ENCODE measurements around the gene HLA-F.

The HLA-F gene

DNA sequence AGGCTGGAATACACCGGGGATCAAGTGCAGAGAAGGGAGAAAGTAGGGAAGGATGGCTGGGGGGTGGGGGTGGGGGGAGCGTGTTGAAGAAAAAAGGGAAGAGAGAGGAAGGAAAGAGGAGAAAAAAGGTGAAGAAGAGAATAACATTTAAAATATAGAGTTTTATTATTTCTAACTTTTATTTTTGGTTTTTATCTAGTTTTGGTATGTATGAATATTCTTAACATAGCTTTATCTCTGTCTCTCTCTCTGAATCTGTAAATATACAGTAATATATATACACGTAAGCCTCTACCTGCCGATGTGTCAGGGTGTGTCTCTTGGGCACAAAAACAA is 30.0 kb downstream of the HLA-F start:
- DNase-seq (no peak), ATAC-seq (replicated peaks) (no peak)
- Mint-ChIP-seq H3K4me1 (peaks cover 18 to 34% of the 10 kb centered on the region in 2 donors), H3K27me3 (peaks cover 0 to 17% of the 10 kb centered on the region in 2 donors), H3K36me3 (no peaks in the 10 kb centered on the region), H3K4me3 (peak overlapping the region; percentile 93 to 95), H3K9me3 (no peaks in the 10 kb centered on the region), H3K27ac (peak overlapping the region; percentile 92)

DNA sequence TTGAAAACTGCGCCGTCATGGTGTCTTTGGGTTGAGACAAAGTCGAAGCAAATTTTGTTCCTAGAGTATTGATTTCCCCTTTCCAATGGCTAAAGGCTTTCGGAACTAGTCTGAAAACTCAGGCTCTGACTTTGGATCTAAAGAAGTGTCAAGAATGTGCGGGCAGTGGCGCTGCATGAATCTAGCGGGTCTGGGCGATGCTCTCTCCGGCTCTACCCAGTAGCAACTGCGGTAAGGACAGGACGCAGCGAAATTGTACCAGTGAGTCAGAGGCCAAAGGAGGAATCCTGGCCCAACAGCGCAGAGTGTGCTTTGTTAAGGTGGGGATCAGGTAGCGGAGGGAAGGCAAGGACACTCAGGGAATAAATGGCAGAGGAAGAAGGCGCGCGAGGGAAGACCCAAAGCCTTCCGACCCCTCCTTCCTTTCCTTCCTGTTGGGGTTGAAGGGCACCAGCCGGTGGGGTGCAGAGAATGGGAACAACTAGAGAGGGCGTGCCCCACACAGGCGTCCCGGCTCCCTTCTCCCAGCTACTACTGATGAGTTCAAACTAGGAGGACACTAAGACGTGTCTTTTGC is 32.1 kb downstream of the HLA-F start:
- no peak for DNase-seq
- Mint-ChIP-seq H3K36me3 (no peaks in the 10 kb centered on the region), H3K4me1 (peaks cover 10 to 17% of the 10 kb centered on the region in 2 donors), H3K27ac (no peak overlapping the region), H3K27me3 (peaks cover 0 to 17% of the 10 kb centered on the region in 2 donors), H3K4me3 (no peak overlapping the region), H3K9me3 (no peaks in the 10 kb centered on the region)
- ATAC-seq (replicated peaks), result no peak

DNA sequence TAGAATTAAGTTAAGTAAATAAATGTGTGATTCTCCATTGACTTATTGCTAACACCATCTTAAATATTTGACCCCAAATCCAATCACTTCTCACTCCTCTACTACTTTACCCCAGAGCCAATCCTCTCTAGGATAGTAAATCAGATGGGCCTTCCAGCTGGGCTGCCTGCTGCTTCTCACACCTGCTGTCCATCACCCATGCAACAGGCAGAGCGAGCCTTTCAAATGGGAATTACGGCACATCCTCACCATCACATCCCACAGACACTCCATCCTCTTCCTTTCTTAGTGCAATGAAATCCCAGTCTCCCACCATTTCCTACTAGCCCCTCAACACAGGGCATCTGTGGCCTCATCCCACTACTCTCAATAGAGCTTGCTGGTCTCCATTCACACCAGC is 34.0 kb downstream of the HLA-F start:
- no peaks in the 10 kb centered on the region for H3K36me3 Mint-ChIP-seq
- H3K4me3 Mint-ChIP-seq, result no peak overlapping the region
- H3K9me3 Mint-ChIP-seq, result no peaks in the 10 kb centered on the region
- DNase-seq, result no peak
- peaks cover 0 to 17% of the 10 kb centered on the region in 2 donors for H3K27me3 Mint-ChIP-seq
- H3K27ac Mint-ChIP-seq, result no peak overlapping the region
- ATAC-seq (replicated peaks), result no peak
- H3K4me1 Mint-ChIP-seq, result peaks cover 5 to 10% of the 10 kb centered on the region in 2 donors

DNA sequence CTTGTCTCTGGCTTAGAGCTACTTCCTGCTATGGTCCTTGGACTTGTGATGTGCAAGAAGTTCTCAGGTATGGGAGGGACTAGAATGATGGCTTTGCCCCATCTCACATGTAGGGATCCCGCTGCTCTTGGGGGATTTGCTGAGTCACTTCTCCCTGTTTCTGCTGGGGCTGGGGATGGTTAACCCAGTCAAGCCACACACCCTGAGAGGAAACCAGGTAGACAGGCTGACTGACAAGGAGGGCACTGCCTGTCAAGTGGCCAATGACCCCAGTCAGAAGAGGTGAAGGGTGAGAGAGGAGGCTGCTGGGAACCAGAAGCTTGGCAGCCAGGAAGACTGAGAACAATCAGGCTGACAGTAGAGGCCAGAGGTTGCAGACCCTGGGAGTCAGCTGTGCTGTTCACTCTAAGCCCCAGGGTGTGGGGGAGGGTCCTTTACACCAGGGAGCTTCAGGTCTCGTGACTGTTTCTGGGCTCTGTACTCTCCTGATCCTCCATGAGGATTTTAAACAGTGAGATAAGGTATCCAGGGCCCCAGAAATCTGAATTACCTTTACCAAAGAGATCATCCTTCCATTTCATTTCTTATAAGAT is 34.6 kb downstream of the HLA-F start:
- ATAC-seq (replicated peaks) (no peak), DNase-seq (no peak)
- Mint-ChIP-seq H3K27ac (no peak overlapping the region), H3K4me1 (peaks cover 5 to 6% of the 10 kb centered on the region in 2 donors), H3K27me3 (peaks cover 0 to 17% of the 10 kb centered on the region in 2 donors), H3K4me3 (no peak overlapping the region), H3K9me3 (no peaks in the 10 kb centered on the region), H3K36me3 (no peaks in the 10 kb centered on the region)

DNA sequence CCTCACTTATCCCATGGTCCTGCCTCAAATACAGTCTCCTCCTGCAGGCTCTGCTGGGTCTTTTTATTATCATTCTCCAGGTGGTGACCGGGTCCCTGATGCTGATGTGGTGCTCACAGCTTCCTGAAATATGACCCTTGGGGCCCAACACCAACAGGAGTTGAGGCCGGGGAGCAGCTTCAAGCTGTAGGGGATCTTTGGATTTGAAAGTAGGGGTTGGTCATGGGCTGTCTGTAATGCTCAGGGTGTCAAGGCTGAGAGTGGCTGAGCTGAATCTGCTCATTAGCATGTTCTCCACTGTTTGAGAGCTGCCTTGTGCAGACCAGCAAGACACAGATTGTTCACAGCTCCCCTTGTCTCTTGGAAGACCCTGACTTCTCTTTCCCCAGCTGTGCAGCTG is 35.5 kb downstream of the HLA-F start:
- ATAC-seq (replicated peaks) (no peak), DNase-seq (no peak)
- H3K4me3 Mint-ChIP-seq, result no peak overlapping the region
- no peaks in the 10 kb centered on the region for H3K9me3 Mint-ChIP-seq
- peaks cover 0 to 5% of the 10 kb centered on the region in 2 donors for H3K4me1 Mint-ChIP-seq
- no peaks in the 10 kb centered on the region for H3K36me3 Mint-ChIP-seq
- H3K27me3 Mint-ChIP-seq, result peaks cover 0 to 17% of the 10 kb centered on the region in 2 donors
- no peak overlapping the region for H3K27ac Mint-ChIP-seq

DNA sequence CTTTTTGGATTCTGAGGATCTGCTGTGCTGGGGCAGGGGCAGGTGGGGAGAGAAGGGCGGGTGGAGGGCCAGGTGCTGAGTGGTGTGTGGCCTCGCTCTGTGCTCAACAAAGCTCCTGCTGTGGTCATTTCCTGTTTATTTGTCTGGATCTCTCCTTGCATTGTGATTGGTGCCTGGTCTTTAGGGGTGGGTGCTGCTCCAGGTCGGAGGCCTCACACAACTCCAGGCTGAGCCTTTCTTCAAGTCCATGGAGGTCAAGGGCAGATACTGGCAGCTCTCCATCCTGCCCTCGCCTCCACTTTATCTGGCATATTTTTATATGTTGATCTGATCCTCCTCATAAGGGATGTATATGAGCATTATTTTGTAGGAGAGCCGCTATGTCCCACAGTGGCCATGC is 36.2 kb downstream of the HLA-F start:
- no peaks in the 10 kb centered on the region for H3K9me3 Mint-ChIP-seq
- H3K4me3 Mint-ChIP-seq, result no peak overlapping the region
- DNase-seq (no peak), ATAC-seq (replicated peaks) (no peak)
- peaks cover 0 to 8% of the 10 kb centered on the region in 2 donors for H3K4me1 Mint-ChIP-seq
- no peak overlapping the region for H3K27ac Mint-ChIP-seq
- peaks cover 0 to 17% of the 10 kb centered on the region in 2 donors for H3K27me3 Mint-ChIP-seq
- no peaks in the 10 kb centered on the region for H3K36me3 Mint-ChIP-seq

DNA sequence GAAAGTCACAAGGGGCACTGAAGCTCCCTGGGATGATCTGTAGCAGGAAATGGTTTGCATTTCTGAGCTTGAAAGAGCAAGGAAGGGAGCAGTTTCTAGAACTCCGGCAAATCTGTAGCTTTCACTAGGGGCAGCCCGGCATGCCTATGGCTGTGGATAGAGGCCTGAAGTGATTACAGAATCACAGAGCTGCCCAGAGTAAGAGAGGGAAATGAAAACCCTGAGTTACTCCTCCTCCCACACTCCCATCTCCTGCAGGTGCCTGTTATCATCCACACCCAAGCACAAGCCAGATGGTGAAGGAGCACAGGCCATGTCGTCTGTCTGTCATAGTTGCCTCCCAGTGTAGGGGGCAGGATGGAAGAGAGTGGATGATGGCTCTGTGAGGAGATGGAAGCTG is 37.1 kb downstream of the HLA-F start:
- Mint-ChIP-seq H3K36me3 (no peaks in the 10 kb centered on the region), H3K4me1 (peaks cover 0 to 9% of the 10 kb centered on the region in 2 donors), H3K27ac (no peak overlapping the region), H3K9me3 (no peaks in the 10 kb centered on the region), H3K27me3 (peaks cover under 1 to 18% of the 10 kb centered on the region in 2 donors), H3K4me3 (no peak overlapping the region)
- DNase-seq (no peak), ATAC-seq (replicated peaks) (no peak)

DNA sequence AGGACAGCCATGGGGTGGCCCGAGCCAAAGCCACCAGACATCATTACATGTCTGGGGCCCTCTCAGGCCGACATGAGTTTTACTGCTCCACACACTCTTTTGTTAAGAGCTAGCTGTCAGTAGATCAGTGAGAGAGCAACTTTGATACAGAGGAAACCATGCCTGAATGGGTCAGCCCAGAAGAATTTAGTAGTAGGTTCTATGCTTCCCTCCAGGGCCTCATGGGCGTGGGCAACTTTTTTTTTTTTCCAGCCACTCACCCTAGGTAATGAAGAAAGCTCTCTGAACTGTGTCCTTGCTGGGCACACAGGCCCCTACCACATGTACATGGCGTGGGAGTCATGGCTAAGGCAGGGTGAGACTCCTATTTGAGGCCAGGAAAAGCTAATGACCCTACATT is 38.8 kb downstream of the HLA-F start:
- DNase-seq, result no peak
- Mint-ChIP-seq H3K4me3 (no peak overlapping the region), H3K9me3 (no peaks in the 10 kb centered on the region), H3K4me1 (peaks cover 0 to 11% of the 10 kb centered on the region in 2 donors), H3K27me3 (peaks cover 10 to 23% of the 10 kb centered on the region in 2 donors), H3K27ac (no peak overlapping the region), H3K36me3 (no peaks in the 10 kb centered on the region)
- no peak for ATAC-seq (replicated peaks)

DNA sequence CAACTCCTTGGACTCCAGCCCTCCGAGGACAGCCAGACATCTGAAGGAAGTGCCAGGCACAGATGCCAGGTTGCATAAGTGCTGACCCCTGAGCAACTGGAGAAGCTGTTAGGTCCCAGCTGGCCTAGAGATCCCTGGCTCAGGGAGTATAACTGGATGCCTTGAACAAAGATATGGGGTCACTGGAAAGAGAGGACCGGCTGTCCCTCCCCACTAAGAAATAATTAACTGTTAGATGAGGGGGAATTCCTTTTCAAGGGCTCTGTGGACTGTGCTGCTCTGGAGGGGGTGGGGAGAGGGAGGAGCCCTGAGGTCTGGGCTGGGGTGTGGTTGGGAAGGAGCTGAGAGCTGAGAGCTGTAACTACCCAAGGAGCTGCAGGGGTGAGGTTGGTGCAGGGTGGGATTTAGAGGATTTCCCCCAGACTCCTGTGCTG is 39.6 kb downstream of the HLA-F start:
- DNase-seq (no peak), ATAC-seq (replicated peaks) (no peak)
- Mint-ChIP-seq H3K27ac (no peak overlapping the region), H3K27me3 (peaks cover 16 to 22% of the 10 kb centered on the region in 2 donors), H3K4me1 (peaks cover 0 to 8% of the 10 kb centered on the region in 2 donors), H3K9me3 (no peaks in the 10 kb centered on the region), H3K36me3 (no peaks in the 10 kb centered on the region), H3K4me3 (no peak overlapping the region)

DNA sequence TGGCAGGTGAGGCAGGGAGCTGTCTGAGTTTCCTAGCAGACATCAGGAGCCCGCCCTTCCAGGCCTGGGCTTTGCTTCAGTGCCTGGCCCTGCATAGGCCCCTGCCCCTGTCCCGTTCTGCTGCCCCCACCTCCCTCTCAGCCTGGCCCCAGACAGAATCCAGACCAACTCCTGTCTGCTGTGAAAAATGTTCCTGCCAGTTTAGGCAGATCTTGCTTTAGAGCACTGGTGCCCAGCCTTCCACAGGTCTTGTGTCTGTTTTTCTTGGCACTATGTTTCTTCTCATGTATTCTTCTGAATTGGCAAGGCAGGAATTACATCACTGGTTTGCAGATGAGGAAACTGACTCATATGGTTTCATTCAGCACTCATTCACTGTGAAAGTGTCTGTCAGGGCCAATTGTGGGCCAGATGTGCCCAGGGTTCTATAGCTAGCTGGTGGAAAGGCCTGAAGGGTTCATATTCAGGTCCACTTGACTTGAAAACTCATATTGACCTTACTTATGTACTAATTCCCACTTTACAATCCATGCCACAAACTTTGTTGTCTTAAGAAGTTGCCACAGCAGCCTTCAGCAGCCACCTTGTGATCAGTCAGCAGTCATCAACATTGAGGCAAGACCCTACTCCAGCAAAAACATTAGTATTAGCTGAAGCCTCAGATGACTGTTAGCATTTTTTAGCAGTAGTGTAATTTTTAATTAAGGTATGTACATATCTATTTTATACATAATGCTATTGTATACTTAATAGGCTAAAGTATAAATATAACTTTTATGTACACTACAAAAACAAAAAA is 40.5 kb downstream of the HLA-F start:
- Mint-ChIP-seq H3K4me1 (peaks cover 0 to 8% of the 10 kb centered on the region in 2 donors), H3K4me3 (no peak overlapping the region), H3K9me3 (no peaks in the 10 kb centered on the region), H3K27me3 (peaks cover 16 to 27% of the 10 kb centered on the region in 2 donors), H3K36me3 (no peaks in the 10 kb centered on the region), H3K27ac (no peak overlapping the region)
- ATAC-seq (replicated peaks) (peak in 1 of 2 donors; percentile 77), DNase-seq (no peak)

DNA sequence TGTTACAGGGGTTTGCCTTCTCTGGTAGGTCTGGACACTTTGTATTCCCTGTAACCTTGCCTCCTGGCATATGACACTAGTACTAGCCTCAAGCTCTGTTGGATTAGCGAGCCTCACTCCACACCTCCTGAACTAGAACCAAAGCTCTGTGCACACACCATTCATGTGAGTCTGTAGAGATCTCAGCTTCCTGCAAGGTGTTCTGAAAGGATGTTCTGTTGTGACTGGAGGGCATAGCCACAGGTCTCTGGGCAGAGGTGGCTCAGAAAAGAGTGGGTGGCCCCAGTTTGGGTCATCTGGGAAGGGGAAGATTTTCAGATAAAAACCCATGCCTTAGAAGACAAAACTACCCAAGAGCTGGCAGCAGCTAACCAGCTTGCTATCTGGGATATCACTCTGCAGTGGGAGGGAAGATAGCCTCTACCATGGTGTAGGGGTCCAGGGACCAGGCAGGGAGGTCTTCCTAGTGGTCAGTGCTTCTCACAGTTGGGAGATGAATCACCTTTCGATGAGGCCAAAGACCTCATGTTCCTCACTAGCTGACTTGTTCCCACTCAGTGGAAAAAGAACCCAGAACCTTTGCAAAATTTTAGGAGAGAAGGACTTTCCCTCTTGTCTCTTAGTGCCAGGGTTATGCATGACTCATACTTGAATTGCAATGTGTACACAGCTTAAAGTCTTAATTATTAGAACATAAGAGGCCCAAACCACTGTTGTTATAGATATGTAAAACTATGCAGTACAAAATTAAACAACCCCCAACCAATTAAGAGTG is 41.4 kb downstream of the HLA-F start:
- H3K9me3 Mint-ChIP-seq, result no peaks in the 10 kb centered on the region
- H3K27ac Mint-ChIP-seq, result no peak overlapping the region
- peaks cover 22 to 35% of the 10 kb centered on the region in 2 donors for H3K27me3 Mint-ChIP-seq
- no peak overlapping the region for H3K4me3 Mint-ChIP-seq
- H3K4me1 Mint-ChIP-seq, result peaks cover 0 to 8% of the 10 kb centered on the region in 2 donors
- DNase-seq (no peak), ATAC-seq (replicated peaks) (peak in 1 of 2 donors; percentile 47)
- H3K36me3 Mint-ChIP-seq, result no peaks in the 10 kb centered on the region

DNA sequence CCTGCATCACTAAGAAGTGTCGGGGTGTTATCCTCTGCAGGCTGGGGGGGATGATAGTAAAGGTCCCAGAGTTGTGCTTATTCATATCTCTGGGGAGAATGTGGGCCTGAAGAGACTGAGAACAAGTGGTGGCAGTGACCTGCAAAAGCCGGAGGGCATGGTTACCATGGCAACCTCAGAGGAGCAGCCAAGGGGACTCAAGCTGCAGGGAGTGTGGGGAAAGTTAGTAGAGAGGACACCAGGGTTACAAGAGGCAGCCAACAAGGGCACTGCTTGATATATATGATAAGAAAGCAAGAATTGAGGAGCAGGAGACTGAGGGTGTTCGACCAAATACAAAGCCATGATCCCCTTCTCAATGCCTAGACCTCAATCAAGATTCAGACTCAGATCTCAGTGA is 46.1 kb downstream of the HLA-F start:
- no peak overlapping the region for H3K4me3 Mint-ChIP-seq
- ATAC-seq (replicated peaks) (no peak), DNase-seq (no peak)
- peaks cover 35 to 58% of the 10 kb centered on the region in 2 donors for H3K27me3 Mint-ChIP-seq
- H3K4me1 Mint-ChIP-seq, result peaks cover 0 to 4% of the 10 kb centered on the region in 2 donors
- H3K9me3 Mint-ChIP-seq, result no peaks in the 10 kb centered on the region
- H3K27ac Mint-ChIP-seq, result no peak overlapping the region
- no peaks in the 10 kb centered on the region for H3K36me3 Mint-ChIP-seq

DNA sequence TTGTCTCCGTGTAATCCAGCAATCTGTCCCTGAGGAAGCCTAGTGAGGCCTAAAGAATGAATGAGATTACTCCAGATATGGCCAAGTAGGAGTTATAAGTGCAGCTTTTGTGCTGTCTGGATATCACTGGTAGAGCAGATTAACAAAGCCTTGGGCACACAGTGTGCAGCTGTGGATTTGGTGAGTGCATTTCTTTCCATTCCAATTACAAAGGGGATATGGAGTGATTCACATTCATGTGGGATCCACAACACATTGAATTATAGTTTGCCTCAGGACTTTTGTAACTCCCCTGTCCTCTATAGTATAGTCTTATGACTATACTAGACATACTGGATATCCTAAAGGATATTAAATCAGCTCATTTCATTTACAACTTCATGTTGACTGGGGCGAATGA is 47.1 kb downstream of the HLA-F start:
- Mint-ChIP-seq H3K4me3 (no peak overlapping the region), H3K27me3 (peaks cover 38 to 58% of the 10 kb centered on the region in 2 donors), H3K36me3 (no peaks in the 10 kb centered on the region), H3K9me3 (no peaks in the 10 kb centered on the region), H3K27ac (no peak overlapping the region), H3K4me1 (peaks cover 0 to 2% of the 10 kb centered on the region in 2 donors)
- ATAC-seq (replicated peaks) (no peak), DNase-seq (no peak)

DNA sequence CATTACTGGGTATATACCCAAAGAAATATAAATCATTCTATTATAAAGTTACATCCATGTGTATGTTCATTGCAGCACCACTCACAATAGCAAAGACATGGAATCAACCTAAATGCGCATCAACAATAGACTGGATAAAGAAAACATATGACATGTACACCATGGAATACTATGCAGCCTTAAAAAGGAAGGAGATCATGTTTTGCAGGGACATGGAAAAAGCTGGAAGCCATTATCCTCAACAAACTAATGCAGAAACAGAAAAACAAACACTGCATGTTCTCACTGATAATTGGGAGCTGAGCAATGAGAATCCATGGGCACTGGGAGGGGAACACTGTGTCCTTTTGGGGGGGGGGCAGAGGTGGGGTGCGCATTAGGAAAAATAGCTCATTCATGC is 53.5 kb downstream of the HLA-F start:
- H3K27me3 Mint-ChIP-seq, result peaks cover 53 to 69% of the 10 kb centered on the region in 2 donors
- ATAC-seq (replicated peaks) (no peak), DNase-seq (no peak)
- no peak overlapping the region for H3K4me3 Mint-ChIP-seq
- H3K36me3 Mint-ChIP-seq, result no peaks in the 10 kb centered on the region
- H3K9me3 Mint-ChIP-seq, result peaks cover 3% of the 10 kb centered on the region in 2 donors
- no peak overlapping the region for H3K27ac Mint-ChIP-seq
- no peaks in the 10 kb centered on the region for H3K4me1 Mint-ChIP-seq

Data from stimulated activated naive B cell treated with anti-CD40 and anti-IgM and Interleukin-4, amounts not matched to agents 10 μg/mL and 1 μg/mL and 100 μg/mL, for 72 hours (primary cell).